ENCODE results near the gene PTOV1.

- TF ChIP-seq CTCF (IDR thresholded peaks at IDR 0.05) = no peak
- TF ChIP-seq POLR2A (IDR thresholded peaks at IDR 0.05) = no peak
Measured at GRCh38 chr19:49809160-49809940, 41.6 kb upstream of the PTOV1 start.

Data from testis (tissue), 2 donors.